Neutrophil (primary cell): Measurements from ENCODE around the gene WFDC9.

ENCODE experiments used
- H3K27ac ChIP-seq: fragments of 200-600 bp; sonication (generic); 2 replicates; pipeline ENCODE4 v1.5.1; 2016; ENCODE audit warnings: mild to moderate bottlenecking, moderate library complexity
- H3K27me3 ChIP-seq: fragments of 200-600 bp; sonication (generic); 2 replicates; pipeline ENCODE4 v1.6.0; 2016; ENCODE audit warnings: mild to moderate bottlenecking
- H3K36me3 ChIP-seq: fragments of 200-600 bp; sonication (generic); 2 replicates; pipeline ENCODE4 v1.5.1; 2017
- H3K4me1 ChIP-seq, 2 experiments: fragments of 200-600 bp in 1 of 2; sonication (generic) in 1 of 2; 1 replicate in 1 of 2; 2 replicates in 1 of 2; pipeline versions ENCODE4 v1.5.1 to v1.6.1; 2013 to 2016; ENCODE audit warnings: low read depth in 1 of 2, low read length in 1 of 2, mild to moderate bottlenecking in 1 of 2, moderate library complexity in 1 of 2; ENCODE audit not compliant: control insufficient read depth in 1 of 2, insufficient read depth in 1 of 2
- H3K4me3 ChIP-seq, 2 experiments: fragments of 200-600 bp in 1 of 2; sonication (generic) in 1 of 2; 1 replicate in 1 of 2; 2 replicates in 1 of 2; pipeline ENCODE4 v1.5.1; 2013 to 2016; ENCODE audit warnings: low read depth in 1 of 2, low read length in 1 of 2, mild to moderate bottlenecking in 1 of 2, moderate library complexity in 1 of 2
- H3K9me3 ChIP-seq: fragments of 200-600 bp; sonication (generic); 2 replicates; pipeline ENCODE4 v1.5.1; 2016
- TF ChIP-seq, protein P1 (sequence below): fragments of 200-600 bp; sonication (generic); IDR thresholded peaks from 2 replicates; pipeline ENCODE4 v1.5.1; 2016; ENCODE audit warnings: antibody characterized with exemption

The WFDC9 gene

DNA sequence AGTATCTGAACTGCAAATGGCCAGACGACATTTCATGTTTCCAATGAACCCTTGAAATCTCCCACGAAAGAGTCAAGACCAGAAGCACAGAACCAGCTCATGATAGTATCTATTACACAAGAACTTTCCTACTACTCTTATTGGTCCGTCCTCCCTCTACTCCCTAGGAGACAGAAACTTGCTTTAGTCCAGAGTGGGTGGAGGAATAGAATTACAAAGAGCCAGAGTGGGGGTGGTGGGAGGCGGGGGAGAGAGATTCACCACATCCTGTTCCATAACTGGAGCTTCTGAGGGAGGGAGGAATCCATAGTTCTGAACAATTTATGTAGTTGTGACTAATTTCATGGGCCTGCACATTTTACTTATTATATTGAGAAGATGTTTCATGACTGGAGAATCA lies 20.0 kb downstream of the WFDC9 start:
- Histone ChIP-seq H3K27ac (no peak overlapping the region), H3K27me3 (peaks cover 16% of the 10 kb centered on the region), H3K4me3 (no peak overlapping the region), H3K9me3 (no peaks in the 10 kb centered on the region), H3K4me1 (no peaks in the 10 kb centered on the region), H3K36me3 (no peaks in the 10 kb centered on the region)
- TF ChIP-seq, protein P1, sequence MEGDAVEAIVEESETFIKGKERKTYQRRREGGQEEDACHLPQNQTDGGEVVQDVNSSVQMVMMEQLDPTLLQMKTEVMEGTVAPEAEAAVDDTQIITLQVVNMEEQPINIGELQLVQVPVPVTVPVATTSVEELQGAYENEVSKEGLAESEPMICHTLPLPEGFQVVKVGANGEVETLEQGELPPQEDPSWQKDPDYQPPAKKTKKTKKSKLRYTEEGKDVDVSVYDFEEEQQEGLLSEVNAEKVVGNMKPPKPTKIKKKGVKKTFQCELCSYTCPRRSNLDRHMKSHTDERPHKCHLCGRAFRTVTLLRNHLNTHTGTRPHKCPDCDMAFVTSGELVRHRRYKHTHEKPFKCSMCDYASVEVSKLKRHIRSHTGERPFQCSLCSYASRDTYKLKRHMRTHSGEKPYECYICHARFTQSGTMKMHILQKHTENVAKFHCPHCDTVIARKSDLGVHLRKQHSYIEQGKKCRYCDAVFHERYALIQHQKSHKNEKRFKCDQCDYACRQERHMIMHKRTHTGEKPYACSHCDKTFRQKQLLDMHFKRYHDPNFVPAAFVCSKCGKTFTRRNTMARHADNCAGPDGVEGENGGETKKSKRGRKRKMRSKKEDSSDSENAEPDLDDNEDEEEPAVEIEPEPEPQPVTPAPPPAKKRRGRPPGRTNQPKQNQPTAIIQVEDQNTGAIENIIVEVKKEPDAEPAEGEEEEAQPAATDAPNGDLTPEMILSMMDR = no peak

DNA sequence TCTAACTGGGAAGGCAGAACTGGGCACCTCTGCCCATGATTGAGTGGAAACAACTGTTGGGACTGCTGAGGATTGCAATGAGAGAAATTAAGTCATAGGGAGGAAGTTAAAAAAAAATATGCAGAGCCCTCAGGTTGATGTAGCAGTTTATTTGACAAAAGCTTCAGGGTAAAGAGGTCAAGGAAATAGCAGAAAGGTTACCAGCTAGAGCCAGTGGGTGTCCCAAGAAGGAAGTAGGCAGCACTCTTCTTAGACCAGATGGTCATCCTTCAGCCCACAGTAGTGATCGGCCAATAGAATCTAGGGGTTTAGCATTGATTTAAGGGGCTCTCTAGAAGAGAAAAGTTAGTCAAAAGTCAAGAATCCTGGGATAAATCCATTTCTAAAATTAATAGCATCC lies 23.3 kb downstream of the WFDC9 start:
- Histone ChIP-seq H3K4me1 (no peaks in the 10 kb centered on the region), H3K4me3 (no peak overlapping the region), H3K36me3 (no peaks in the 10 kb centered on the region), H3K9me3 (no peaks in the 10 kb centered on the region), H3K27me3 (peaks cover 13% of the 10 kb centered on the region), H3K27ac (no peak overlapping the region)
- TF ChIP-seq, protein P1 = no peak

DNA sequence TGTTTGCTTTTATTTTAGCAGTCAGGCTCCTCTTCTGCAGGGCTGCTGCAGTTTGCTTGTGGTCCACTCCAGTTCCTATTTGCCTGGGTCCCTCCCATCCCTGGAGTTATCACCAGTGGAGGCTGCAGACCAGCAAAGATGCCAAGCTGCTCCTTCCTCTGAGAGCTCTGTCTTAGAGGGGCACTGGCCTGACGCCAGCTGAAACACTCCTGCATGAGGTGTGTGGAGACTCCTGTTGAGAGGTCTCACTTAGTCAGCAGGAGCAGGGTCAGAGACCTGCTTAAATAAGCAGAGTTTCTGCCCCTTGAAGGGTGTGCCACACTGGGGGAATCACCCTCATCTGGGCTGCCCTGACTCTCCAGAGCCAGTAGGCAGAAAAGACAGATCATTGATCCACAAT lies 35.8 kb downstream of the WFDC9 start:
- Histone ChIP-seq H3K4me1 (no peaks in the 10 kb centered on the region), H3K27me3 (peaks cover 33% of the 10 kb centered on the region), H3K27ac (no peak overlapping the region), H3K9me3 (no peaks in the 10 kb centered on the region), H3K36me3 (no peaks in the 10 kb centered on the region), H3K4me3 (no peak overlapping the region)
- TF ChIP-seq, protein P1 = no peak

DNA sequence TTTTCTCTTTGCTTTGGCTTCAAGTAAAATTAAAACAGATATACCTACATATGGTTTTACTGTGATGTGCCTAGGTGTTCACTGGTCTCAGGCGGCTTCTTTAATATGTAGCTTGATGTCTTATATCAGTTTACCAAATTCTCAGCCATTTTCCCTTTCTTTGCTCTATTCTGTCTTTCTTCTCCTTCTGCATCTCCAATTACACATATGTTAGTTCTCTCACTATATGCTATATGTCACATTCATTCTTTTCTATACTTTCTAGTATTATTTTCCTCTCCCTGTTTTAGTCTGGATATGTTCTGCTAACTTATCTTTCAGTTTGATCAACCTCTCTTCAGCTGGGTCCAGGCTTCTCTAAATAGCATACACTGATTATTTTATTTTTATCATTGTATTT lies 37.6 kb downstream of the WFDC9 start:
- no peak overlapping the region for H3K4me3 ChIP-seq
- no peaks in the 10 kb centered on the region for H3K4me1 ChIP-seq
- no peaks in the 10 kb centered on the region for H3K9me3 ChIP-seq
- H3K27me3 ChIP-seq = peaks cover 28% of the 10 kb centered on the region
- TF ChIP-seq, protein P1 = no peak
- H3K27ac ChIP-seq = no peak overlapping the region
- H3K36me3 ChIP-seq = no peaks in the 10 kb centered on the region

DNA sequence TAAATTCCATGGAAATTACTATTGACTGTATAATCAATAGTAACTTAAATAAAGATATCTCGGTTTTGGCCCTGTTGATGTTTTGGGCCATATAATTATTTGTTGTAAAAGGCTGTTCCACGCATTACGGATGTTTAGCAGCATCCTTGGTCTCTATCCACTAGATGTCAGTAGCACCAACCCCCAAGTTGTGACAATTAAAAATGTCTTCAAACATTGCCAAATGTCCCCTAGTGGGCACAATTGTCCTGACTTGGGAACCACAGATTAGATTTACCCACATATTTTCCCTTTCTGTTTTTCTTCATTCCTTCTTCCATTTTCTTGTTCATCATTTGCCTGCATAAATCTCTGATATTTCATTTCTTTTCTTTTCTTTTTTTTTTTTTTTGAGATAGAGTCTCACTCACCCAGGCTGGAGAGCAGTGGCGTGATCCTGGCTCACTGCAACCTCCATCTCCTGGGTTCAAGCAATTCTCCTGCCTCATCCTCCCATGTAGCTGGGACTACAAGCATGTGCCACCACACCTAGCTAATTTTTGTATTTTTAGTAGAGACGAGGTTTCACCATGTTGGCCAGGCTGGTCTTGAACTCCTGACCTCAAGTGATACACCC lies 38.4 kb downstream of the WFDC9 start:
- Histone ChIP-seq H3K27ac (no peak overlapping the region), H3K4me1 (no peaks in the 10 kb centered on the region), H3K27me3 (peaks cover 28% of the 10 kb centered on the region), H3K36me3 (no peaks in the 10 kb centered on the region), H3K9me3 (no peaks in the 10 kb centered on the region), H3K4me3 (no peak overlapping the region)
- TF ChIP-seq, protein P1 = no peak

DNA sequence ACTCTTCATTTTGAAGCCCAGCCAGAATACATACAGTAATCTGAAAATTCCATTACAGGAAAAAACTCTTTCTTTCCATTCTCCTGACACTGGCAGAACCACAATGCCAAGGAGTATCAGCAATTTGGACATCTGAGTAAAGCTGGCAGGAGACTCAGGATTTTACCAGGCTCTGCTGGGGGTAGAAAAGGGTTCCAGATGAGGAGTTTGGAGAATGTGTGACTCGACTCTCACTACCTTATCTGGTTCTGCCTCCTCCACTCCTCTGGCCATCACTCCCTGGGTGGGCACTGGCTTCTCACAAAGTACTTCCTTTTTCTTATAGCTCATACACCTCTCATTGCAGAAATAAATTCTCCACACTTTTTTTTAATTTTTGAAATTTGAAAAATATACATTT lies 41.4 kb downstream of the WFDC9 start:
- H3K9me3 ChIP-seq = no peaks in the 10 kb centered on the region
- H3K4me3 ChIP-seq = no peak overlapping the region
- no peaks in the 10 kb centered on the region for H3K4me1 ChIP-seq
- TF ChIP-seq, protein P1 = no peak
- H3K36me3 ChIP-seq = no peaks in the 10 kb centered on the region
- H3K27ac ChIP-seq = no peak overlapping the region
- H3K27me3 ChIP-seq = peaks cover 16% of the 10 kb centered on the region
